Glomerular endothelial cell (primary cell): Measurements from ENCODE around the gene CNTN5. TPM values are rescaled to one million over a fixed set of nuclear protein-coding genes. Genes with fewer than 3 reads are reported as not detected.
A peak's percentile ranks its signal among the peaks of the same experiment; 100 is the strongest.
"Not testable (repeated sequence)": the region's sequence is repeated elsewhere in the genome, so short reads cannot be mapped to it uniquely, and the experiment has no call there.

Experiments
- DNase-seq: peaks from one replicate; pipeline ENCODE4 v3.0.0-alpha.2; 2011; ENCODE audit warnings: low read depth, low spot score; ENCODE audit errors: extremely low read depth
- total RNA-seq: library from RNA; depleted of rRNA; stranded (reverse); fragments of >200 nt; gene quantifications from 2 replicates; pipeline ENCODE4 v1.2.3, GENCODE V29; 2015

CNTN5 gene
- total RNA-seq, 1 donor from 2014 or later, result not detected

GRCh38 chr11:99695106-99695505 is 674.4 kb downstream of the CNTN5 start:
- no peak for DNase-seq

GRCh38 chr11:99706848-99707247 is 686.1 kb downstream of the CNTN5 start:
- no peak for DNase-seq

- DNase-seq, result no peak
Measured at GRCh38 chr11:99708928-99709672, 688.4 kb downstream of the CNTN5 start.

- DNase-seq, result no peak
Measured at GRCh38 chr11:99716302-99716701, 695.6 kb downstream of the CNTN5 start.

- no peak for DNase-seq
Measured at GRCh38 chr11:99718291-99718690, 697.5 kb downstream of the CNTN5 start.

GRCh38 chr11:99739464-99740089 is 718.8 kb downstream of the CNTN5 start:
- peak; percentile 14 for DNase-seq

- DNase-seq, result no peak
Measured at GRCh38 chr11:99742501-99742900, 721.8 kb downstream of the CNTN5 start.

- DNase-seq, result no peak
Measured at GRCh38 chr11:99759787-99760186, 739.0 kb downstream of the CNTN5 start.

- no peak for DNase-seq
Measured at GRCh38 chr11:99766811-99767210, 746.1 kb downstream of the CNTN5 start.

GRCh38 chr11:99773646-99774045 is 752.9 kb downstream of the CNTN5 start:
- DNase-seq, result no peak

GRCh38 chr11:99781074-99781473 is 760.3 kb downstream of the CNTN5 start:
- DNase-seq, result no peak

- DNase-seq, result no peak
Measured at GRCh38 chr11:99791354-99791753, 770.6 kb downstream of the CNTN5 start.

GRCh38 chr11:99795999-99796398 is 775.2 kb downstream of the CNTN5 start:
- DNase-seq, result no peak

GRCh38 chr11:99803501-99803900 is 782.8 kb downstream of the CNTN5 start:
- no peak for DNase-seq

- DNase-seq, result no peak
Measured at GRCh38 chr11:99812516-99812915, 791.8 kb downstream of the CNTN5 start.

- DNase-seq, result no peak
Measured at GRCh38 chr11:99814021-99814420, 793.3 kb downstream of the CNTN5 start.

GRCh38 chr11:99814738-99815137 is 794.0 kb downstream of the CNTN5 start:
- DNase-seq, result no peak

GRCh38 chr11:99818991-99819390 is 798.2 kb downstream of the CNTN5 start:
- no peak for DNase-seq

GRCh38 chr11:99822846-99823565 is 802.3 kb downstream of the CNTN5 start:
- no peak for DNase-seq

GRCh38 chr11:99836739-99837138 is 816.0 kb downstream of the CNTN5 start:
- DNase-seq, result not testable (repeated sequence)

GRCh38 chr11:99841885-99842284 is 821.1 kb downstream of the CNTN5 start:
- no peak for DNase-seq

- no peak for DNase-seq
Measured at GRCh38 chr11:99865951-99866350, 845.2 kb downstream of the CNTN5 start.
